ENCODE data around the gene BTN3A1. TPM values are rescaled to one million over a fixed set of nuclear protein-coding genes. Genes with fewer than 3 reads are reported as not detected.

Gene BTN3A1
- total RNA-seq, 1 experiment from 2014 or later: 9.0 TPM

GRCh38 chr6:26447257-26447656 lies 45.2 kb downstream of the BTN3A1 start:
- Histone ChIP-seq H3K79me2 (ENCODE audit: insufficient read depth, low read length) (no peaks in the 10 kb centered on the region), H3K4me2 (ENCODE audit: low read length) (no peak overlapping the region), H3K4me1 (ENCODE audit: control insufficient read depth in 1 of 2, insufficient read depth in 2 of 2, low read length in 2 of 2) (no peaks in the 10 kb centered on the region), H3K9ac (ENCODE audit: low read length) (no peak overlapping the region), H3K9me3 (ENCODE audit: control insufficient read depth in 1 of 2, insufficient read depth in 1 of 2, low read depth in 1 of 2, low read length in 2 of 2) (no peaks in the 10 kb centered on the region), H3K36me3 (ENCODE audit: control insufficient read depth in 1 of 2, insufficient read depth in 2 of 2, low read length in 2 of 2) (no peaks in the 10 kb centered on the region), H2AFZ (ENCODE audit: low read depth, low read length, poor library complexity, severe bottlenecking) (no peak overlapping the region), H3K27me3 (ENCODE audit: insufficient read depth, low read length) (no peaks in the 10 kb centered on the region), H3K4me3 (replicated peaks in 1 of 2; ENCODE audit: low read depth in 1 of 2, low read length in 2 of 2) (no peak overlapping the region), H3K9me2 (ENCODE audit: insufficient read depth) (no peaks in the 10 kb centered on the region), H3K27ac (ENCODE audit: low read depth, low read length) (no peak overlapping the region), H4K20me1 (ENCODE audit: insufficient read depth) (no peaks in the 10 kb centered on the region)
- DNase-seq (ENCODE audit: low read depth, low spot score): no peak
- ATAC-seq: no peak
- intact Hi-C loops (cut with micrococcal nuclease): no loop called here
- CTCF ChIA-PET: no interaction called here
- TF ChIP-seq ZBTB33 (IDR thresholded peaks at IDR 0.05; ENCODE audit: extremely low read depth, insufficient replicate concordance, low read length) (no peak), SRF (IDR thresholded peaks at IDR 0.05; ENCODE audit: low read depth) (no peak)
- BruUV-seq (replicated peaks): no TSS peak
- POLR2A ChIA-PET: no interaction called here
- RAD21 ChIA-PET (ENCODE audit: low non-redundant PET in 1 of 2, low total read pairs in 2 of 2, uncharacterized antibody in 2 of 2, unreplicated experiment in 2 of 2): no interaction called here

- Histone ChIP-seq H3K9ac (ENCODE audit: low read length) (no peak overlapping the region), H3K9me3 (ENCODE audit: control insufficient read depth in 1 of 2, insufficient read depth in 1 of 2, low read depth in 1 of 2, low read length in 2 of 2) (no peaks in the 10 kb centered on the region), H3K27ac (ENCODE audit: low read depth, low read length) (no peak overlapping the region), H4K20me1 (ENCODE audit: insufficient read depth) (no peaks in the 10 kb centered on the region), H3K4me3 (replicated peaks in 1 of 2; ENCODE audit: low read depth in 1 of 2, low read length in 2 of 2) (no peak overlapping the region), H3K4me1 (ENCODE audit: control insufficient read depth in 1 of 2, insufficient read depth in 2 of 2, low read length in 2 of 2) (no peaks in the 10 kb centered on the region), H3K9me2 (ENCODE audit: insufficient read depth) (no peaks in the 10 kb centered on the region), H3K4me2 (ENCODE audit: low read length) (no peak overlapping the region), H2AFZ (ENCODE audit: low read depth, low read length, poor library complexity, severe bottlenecking) (no peak overlapping the region), H3K36me3 (ENCODE audit: control insufficient read depth in 1 of 2, insufficient read depth in 2 of 2, low read length in 2 of 2) (no peaks in the 10 kb centered on the region), H3K27me3 (ENCODE audit: insufficient read depth, low read length) (no peaks in the 10 kb centered on the region), H3K79me2 (ENCODE audit: insufficient read depth, low read length) (no peaks in the 10 kb centered on the region)
- ChIA-PET RAD21 (ENCODE audit: low non-redundant PET in 1 of 2, low total read pairs in 2 of 2, uncharacterized antibody in 2 of 2, unreplicated experiment in 2 of 2) (no interaction called here), POLR2A (no interaction called here), CTCF (no interaction called here)
- BruUV-seq (replicated peaks): no TSS peak
- ATAC-seq: no peak
- intact Hi-C loops (cut with micrococcal nuclease): no loop called here
- no peak for DNase-seq (ENCODE audit: low read depth, low spot score)
- TF ChIP-seq SP1 (IDR thresholded peaks at IDR 0.05; ENCODE audit: low read depth): no peak
- TF ChIP-seq TCF7L2 (IDR thresholded peaks at IDR 0.05; ENCODE audit: borderline replicate concordance, extremely low read depth, insufficient read depth, insufficient read length): no peak
- no peak for TF ChIP-seq EZH2phosphoT487 (IDR thresholded peaks at IDR 0.05; ENCODE audit: borderline replicate concordance)
- no peak for TF ChIP-seq ELF1 (IDR thresholded peaks at IDR 0.05; ENCODE audit: borderline replicate concordance, low read depth)
- TF ChIP-seq FOSL1 (IDR thresholded peaks at IDR 0.05; ENCODE audit: low read depth): no peak
- TF ChIP-seq JUND (IDR thresholded peaks at IDR 0.05): no peak
- no peak for TF ChIP-seq EZH2 (IDR thresholded peaks at IDR 0.05)
- TF ChIP-seq YY1 (IDR thresholded peaks at IDR 0.05; ENCODE audit: extremely low read depth, insufficient replicate concordance, low read depth, low read length): no peak
- no peak for TF ChIP-seq ZNF274 (IDR thresholded peaks at IDR 0.05; ENCODE audit: low read depth, low read length)
- TF ChIP-seq ZFX (IDR thresholded peaks at IDR 0.05): no peak
- no peak for TF ChIP-seq CTCF (IDR thresholded peaks at IDR 0.05 in 2 of 3, conservative IDR thresholded peaks at IDR 0.05 in 1 of 3; ENCODE audit: borderline replicate concordance in 1 of 3, insufficient read depth in 1 of 3, low read depth in 2 of 3, low read length in 2 of 3)
- no peak for TF ChIP-seq ATF3 (IDR thresholded peaks at IDR 0.05)
- TF ChIP-seq EGR1 (IDR thresholded peaks at IDR 0.05; ENCODE audit: low read depth): no peak
- TF ChIP-seq RAD21 (IDR thresholded peaks at IDR 0.05; ENCODE audit: low read depth): no peak
- TF ChIP-seq CBX3 (IDR thresholded peaks at IDR 0.05; ENCODE audit: low read depth): no peak
- TF ChIP-seq SIN3A (IDR thresholded peaks at IDR 0.05; ENCODE audit: low read depth): no peak
Measured at GRCh38 chr6:26450240-26450639, 48.2 kb downstream of the BTN3A1 start.
